GM10248 (cell line): ENCODE data around the gene SENP8.

Source experiments
- CTCF ChIA-PET: fragments of 300-600 bp; sonication (Branson Sonifier 250); formaldehyde crosslinking; extraction: SDS; loops from one replicate; lab custom pipeline; 2021; ENCODE audit warnings: antibody characterized with exemption; lab: Yijun Ruan, JAX
- POLR2A ChIA-PET: fragments of 350-650 bp; sonication (Branson Sonifier 250); formaldehyde crosslinking; extraction: SDS; loops from one replicate; lab custom pipeline; 2020; ENCODE audit warnings: antibody characterized with exemption; lab: Yijun Ruan, JAX
- DNase-seq: peaks from one replicate; pipeline ENCODE4 v3.0.0; 2012; ENCODE audit errors: extremely low spot score
- TF ChIP-seq, protein P1 (sequence below): IDR thresholded peaks from 2 replicates; pipeline ENCODE4 v1.5.1; 2012; ENCODE audit warnings: mild to moderate bottlenecking, low read depth; ENCODE audit errors: extremely low read depth, missing control alignments, control extremely low read depth

Gene SENP8

DNA sequence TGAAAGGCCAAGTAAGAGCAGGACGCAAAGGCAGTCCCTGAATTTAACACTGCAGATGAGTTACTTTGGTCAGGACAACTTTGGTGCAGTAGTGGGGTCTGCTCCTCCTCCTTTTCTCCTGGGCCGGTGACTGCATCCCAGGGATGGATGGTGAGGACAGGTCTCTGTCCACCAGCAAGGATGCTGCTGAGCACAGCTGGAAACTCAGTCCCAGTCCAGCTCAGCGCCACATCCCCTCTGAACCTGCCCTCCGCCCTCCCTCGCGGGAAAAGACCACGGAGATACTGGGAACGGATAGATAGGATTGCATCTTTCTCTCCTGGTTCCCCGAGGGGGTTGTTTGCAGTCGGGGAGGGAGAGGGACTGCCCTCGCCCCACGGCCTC lies 65.6 kb downstream of the SENP8 start:
- CTCF ChIA-PET: no interaction called here
- TF ChIP-seq, protein P1, sequence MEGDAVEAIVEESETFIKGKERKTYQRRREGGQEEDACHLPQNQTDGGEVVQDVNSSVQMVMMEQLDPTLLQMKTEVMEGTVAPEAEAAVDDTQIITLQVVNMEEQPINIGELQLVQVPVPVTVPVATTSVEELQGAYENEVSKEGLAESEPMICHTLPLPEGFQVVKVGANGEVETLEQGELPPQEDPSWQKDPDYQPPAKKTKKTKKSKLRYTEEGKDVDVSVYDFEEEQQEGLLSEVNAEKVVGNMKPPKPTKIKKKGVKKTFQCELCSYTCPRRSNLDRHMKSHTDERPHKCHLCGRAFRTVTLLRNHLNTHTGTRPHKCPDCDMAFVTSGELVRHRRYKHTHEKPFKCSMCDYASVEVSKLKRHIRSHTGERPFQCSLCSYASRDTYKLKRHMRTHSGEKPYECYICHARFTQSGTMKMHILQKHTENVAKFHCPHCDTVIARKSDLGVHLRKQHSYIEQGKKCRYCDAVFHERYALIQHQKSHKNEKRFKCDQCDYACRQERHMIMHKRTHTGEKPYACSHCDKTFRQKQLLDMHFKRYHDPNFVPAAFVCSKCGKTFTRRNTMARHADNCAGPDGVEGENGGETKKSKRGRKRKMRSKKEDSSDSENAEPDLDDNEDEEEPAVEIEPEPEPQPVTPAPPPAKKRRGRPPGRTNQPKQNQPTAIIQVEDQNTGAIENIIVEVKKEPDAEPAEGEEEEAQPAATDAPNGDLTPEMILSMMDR: no peak
- POLR2A ChIA-PET: no interaction called here
- no peak for DNase-seq

DNA sequence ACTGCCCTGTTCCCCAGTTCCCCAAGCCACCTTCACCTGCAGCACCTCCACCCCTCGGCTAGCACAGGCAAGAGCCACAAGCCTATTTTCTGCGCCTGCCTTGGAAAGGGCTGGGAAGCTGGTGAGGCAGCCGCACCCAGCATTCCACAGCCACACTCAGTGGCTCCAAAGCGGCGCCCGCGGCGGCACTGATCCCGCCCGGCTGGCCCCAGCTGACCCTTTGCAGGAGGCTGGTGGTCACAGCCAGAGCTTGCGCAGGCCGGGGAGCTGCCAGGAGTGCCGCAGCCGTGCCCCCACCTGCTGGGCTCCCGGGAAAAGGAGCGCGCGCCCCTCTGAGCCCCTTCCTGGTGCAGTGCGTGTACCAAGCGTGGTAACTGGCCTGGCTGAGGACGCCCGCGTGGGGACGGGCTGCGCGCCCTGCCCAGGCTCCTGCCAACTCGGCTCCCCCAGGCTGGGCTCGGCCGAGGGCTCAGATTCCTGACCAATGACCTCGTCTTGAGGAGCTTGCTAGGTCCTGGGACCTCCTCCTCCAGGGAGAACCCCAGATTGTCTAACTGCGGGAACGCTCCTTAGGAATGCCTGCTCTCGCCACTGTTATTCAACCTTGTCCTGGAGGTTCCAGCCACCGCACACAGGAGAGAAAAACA lies 66.1 kb downstream of the SENP8 start:
- no peak for DNase-seq
- TF ChIP-seq, protein P1: no peak
- ChIA-PET CTCF (no interaction called here), POLR2A (no interaction called here)

DNA sequence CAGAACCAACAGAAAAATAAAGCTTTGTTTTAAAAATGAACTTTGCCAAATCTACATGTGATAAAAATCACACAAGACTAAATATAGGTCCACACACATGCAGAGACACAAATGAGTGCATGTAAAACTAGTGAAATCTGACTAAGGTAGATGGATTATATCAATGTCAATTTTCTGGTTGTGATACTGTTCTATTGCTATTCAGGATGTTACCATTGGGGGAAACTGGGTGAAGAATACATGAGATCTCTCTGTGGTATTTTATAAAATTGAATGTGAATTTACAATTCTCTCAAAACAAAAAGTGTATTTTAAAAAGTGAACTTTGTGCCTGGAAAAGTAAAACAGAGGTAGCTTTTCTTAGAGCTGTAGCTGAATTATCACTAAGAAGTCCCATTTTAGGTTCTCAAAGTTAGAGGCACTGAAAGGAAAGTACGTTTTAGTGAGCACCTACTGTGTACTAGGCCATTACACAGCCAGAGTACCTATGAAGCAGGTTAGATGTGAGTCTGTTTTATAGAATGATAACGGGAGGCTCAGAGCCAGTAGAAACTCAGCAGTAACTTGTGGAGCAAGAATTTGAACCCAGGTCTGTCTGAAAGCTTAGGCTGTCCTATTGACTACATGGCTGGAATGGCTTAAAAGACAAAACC lies 71.2 kb downstream of the SENP8 start:
- TF ChIP-seq, protein P1: no peak
- ChIA-PET CTCF (interaction anchor here (0.9 to 2.8 kb wide), 3 partner anchors 10 to 437 kb away, joined by 3 to 11 read pairs (median 4); no protein-coding TSS in a partner anchor), POLR2A (no interaction called here)
- no peak for DNase-seq

DNA sequence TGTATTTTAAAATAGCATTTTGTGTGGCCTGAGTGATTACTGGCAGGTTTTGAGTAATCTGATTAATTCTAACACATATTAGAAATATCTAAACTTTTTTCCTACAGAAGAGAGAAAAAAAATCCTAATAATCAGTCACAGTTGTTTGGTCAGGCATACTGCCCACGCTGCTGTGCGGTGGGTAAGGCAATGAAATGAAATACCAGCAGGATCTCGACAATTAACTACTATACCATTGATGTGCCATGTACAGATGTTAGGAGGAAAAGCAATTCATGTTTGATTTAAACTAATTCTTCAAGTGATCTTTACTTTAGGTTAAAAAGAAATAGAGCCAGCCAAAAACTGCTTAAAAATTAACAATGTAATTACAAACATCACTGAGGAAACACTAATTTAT lies 74.2 kb downstream of the SENP8 start:
- TF ChIP-seq, protein P1: no peak
- ChIA-PET CTCF (interaction anchor here (1.1 kb wide), 1 partner anchor 25 kb away, joined by 3 read pairs; no protein-coding TSS in a partner anchor), POLR2A (no interaction called here)
- DNase-seq: no peak
